Spinal cord (tissue), 10 donors: ENCODE measurements around the gene SULT1A2. TPM values are rescaled to one million over a fixed set of nuclear protein-coding genes. Genes with fewer than 3 reads are reported as not detected.
"Not testable (repeated sequence)": the region's sequence is repeated elsewhere in the genome, so short reads cannot be mapped to it uniquely, and the experiment has no call there.

Experiments
- DNase-seq, 6 donors: peaks; one replicate each; pipeline versions ENCODE4 v3.0.0 to v3.0.0-alpha.2; 2013 to 2015; ENCODE audit warnings: low spot score in 6 of 6, low read depth in 4 of 6
- H3K27ac ChIP-seq: one replicate; pipeline ENCODE4 v1.5.1; 2013; ENCODE audit warnings: low read depth, low read length, control low read depth
- H3K27me3 ChIP-seq: one replicate; pipeline ENCODE4 v1.6.1; 2013; ENCODE audit warnings: low read length; ENCODE audit not compliant: control insufficient read depth, insufficient read depth
- H3K36me3 ChIP-seq: one replicate; pipeline ENCODE4 v1.6.1; 2013; ENCODE audit warnings: low read length; ENCODE audit not compliant: control insufficient read depth, insufficient read depth
- H3K4me1 ChIP-seq: one replicate; pipeline ENCODE4 v1.6.1; 2013; ENCODE audit warnings: low read length; ENCODE audit not compliant: control insufficient read depth, insufficient read depth
- H3K4me3 ChIP-seq: one replicate; pipeline ENCODE4 v1.5.1; 2013; ENCODE audit warnings: low read depth, low read length, control low read depth
- H3K9me3 ChIP-seq: one replicate; pipeline ENCODE4 v1.6.1; 2013; ENCODE audit warnings: low read length; ENCODE audit not compliant: control insufficient read depth, insufficient read depth
- WGBS: methylation state at CpG from one replicate; pipeline ENCODE4 v1.1.5; 2013; ENCODE audit warnings: missing lambda C conversion rate; ENCODE audit not compliant: insufficient coverage; 5-methylcytosine and 5-hydroxymethylcytosine counted together
- polyA plus RNA-seq, 2 donors: library from polyadenylated mRNA; unstranded; fragments of 120-200 nt; gene quantifications; one replicate each; pipeline ENCODE4 v1.2.1, GENCODE V29; 2013; ENCODE audit not compliant: insufficient read length in 2 of 2
- total RNA-seq, 2 donors: library from RNA; depleted of rRNA in 1 of 2; stranded (reverse); fragments of 120-200 nt in 1 of 2; fragments of >200 nt in 1 of 2; gene quantifications; one replicate each; pipeline versions ENCODE4 v1.2.3 to v1.2.4, GENCODE V29; 2013 to 2014
- donor health status: healthy.

The SULT1A2 gene
- total and polyA plus RNA-seq, 4 donors, result 0.50 to 2.8 (median 2.0) TPM

- no peak overlapping the region for H3K27ac ChIP-seq
- no peaks in the 10 kb centered on the region for H3K9me3 ChIP-seq
- no peaks in the 10 kb centered on the region for H3K4me1 ChIP-seq
- WGBS, result 86% methylated on average over 11 of the region's 11 CpGs
- no peak for DNase-seq
- H3K36me3 ChIP-seq, result peaks cover 13% of the 10 kb centered on the region
- peaks cover 3% of the 10 kb centered on the region for H3K27me3 ChIP-seq
- H3K4me3 ChIP-seq, result no peak overlapping the region
These were observed 6.7 kb upstream of the SULT1A2 start for GRCh38 chr16:28603381-28604185.

GRCh38 chr16:28602529-28602928, 5.7 kb upstream of the SULT1A2 start:
- Histone ChIP-seq H3K4me1 (no peaks in the 10 kb centered on the region), H3K9me3 (no peaks in the 10 kb centered on the region), H3K27ac (no peak overlapping the region), H3K4me3 (no peak overlapping the region), H3K27me3 (peaks cover 3% of the 10 kb centered on the region), H3K36me3 (peaks cover 7% of the 10 kb centered on the region)
- DNase-seq, result no peak
- WGBS, result 71% methylated on average over 4 of the region's 6 CpGs

- H3K4me3 ChIP-seq, H3K27me3 ChIP-seq, H3K36me3 ChIP-seq, H3K4me1 ChIP-seq, H3K9me3 ChIP-seq, DNase-seq, H3K27ac ChIP-seq: not testable (repeated sequence)
- WGBS, result no CpG with 5 or more reads among the region's 10 CpGs
These were observed 5.2 kb upstream of the SULT1A2 start for GRCh38 chr16:28602062-28602461.

- not testable (repeated sequence) for H3K4me1 ChIP-seq, H3K9me3 ChIP-seq, H3K27me3 ChIP-seq, H3K27ac ChIP-seq, H3K4me3 ChIP-seq, DNase-seq, H3K36me3 ChIP-seq
- WGBS, result 92% methylated on average over 2 of the region's 13 CpGs
These were observed 4.7 kb upstream of the SULT1A2 start for GRCh38 chr16:28601589-28601988.

- DNase-seq, H3K27ac ChIP-seq, H3K4me1 ChIP-seq, H3K4me3 ChIP-seq, H3K27me3 ChIP-seq, H3K9me3 ChIP-seq, H3K36me3 ChIP-seq: not testable (repeated sequence)
- WGBS, result 19% methylated on average over 10 of the region's 20 CpGs
These were observed 4.1 kb upstream of the SULT1A2 start for GRCh38 chr16:28600965-28601364.

GRCh38 chr16:28599377-28600285, 2.8 kb upstream of the SULT1A2 start:
- no CpG with 5 or more reads among the region's 17 CpGs for WGBS
- H3K4me3 ChIP-seq, H3K36me3 ChIP-seq, DNase-seq, H3K9me3 ChIP-seq, H3K27ac ChIP-seq, H3K4me1 ChIP-seq, H3K27me3 ChIP-seq: not testable (repeated sequence)

- H3K27me3 ChIP-seq, result peaks cover 3% of the 10 kb centered on the region
- WGBS, result 53% methylated on average over 7 of the region's 9 CpGs
- DNase-seq, result no peak
- no peak overlapping the region for H3K4me3 ChIP-seq
- H3K4me1 ChIP-seq, result peaks cover 7% of the 10 kb centered on the region
- H3K9me3 ChIP-seq, result no peaks in the 10 kb centered on the region
- H3K36me3 ChIP-seq, result peaks cover 5% of the 10 kb centered on the region
- no peak overlapping the region for H3K27ac ChIP-seq
These were observed 927 bp upstream of the SULT1A2 start for GRCh38 chr16:28597692-28598261.

GRCh38 chr16:28596115-28596630, 677 bp downstream of the SULT1A2 start:
- 80% methylated on average over 7 of the region's 8 CpGs for WGBS
- H3K9me3 ChIP-seq, result no peaks in the 10 kb centered on the region
- peaks cover 7% of the 10 kb centered on the region for H3K4me1 ChIP-seq
- no peak overlapping the region for H3K27ac ChIP-seq
- no peak for DNase-seq
- H3K27me3 ChIP-seq, result no peaks in the 10 kb centered on the region
- no peak overlapping the region for H3K4me3 ChIP-seq
- peaks cover 19% of the 10 kb centered on the region for H3K36me3 ChIP-seq

GRCh38 chr16:28595451-28595850, 1.4 kb downstream of the SULT1A2 start:
- 100% methylated on average over 2 of the region's 6 CpGs for WGBS

More at GRCh38 chr16:28595451-28595850, 1.4 kb downstream of the SULT1A2 start:
- not testable (repeated sequence) for H3K27me3 ChIP-seq, DNase-seq, H3K4me3 ChIP-seq, H3K4me1 ChIP-seq, H3K27ac ChIP-seq, H3K9me3 ChIP-seq
- H3K36me3 ChIP-seq, result peaks cover 27% of the 10 kb centered on the region
